GM21423 (cell line): Measurements from ENCODE around the gene COPZ2.

ENCODE experiments used
- ATAC-seq: cut with Tn5 transposase; IDR thresholded peaks from one replicate; pipeline ENCODE4 v1.9.1; 2021; ENCODE audit warnings: mild to moderate bottlenecking, moderate library complexity; ENCODE audit not compliant: unreplicated experiment

The COPZ2 gene

DNA sequence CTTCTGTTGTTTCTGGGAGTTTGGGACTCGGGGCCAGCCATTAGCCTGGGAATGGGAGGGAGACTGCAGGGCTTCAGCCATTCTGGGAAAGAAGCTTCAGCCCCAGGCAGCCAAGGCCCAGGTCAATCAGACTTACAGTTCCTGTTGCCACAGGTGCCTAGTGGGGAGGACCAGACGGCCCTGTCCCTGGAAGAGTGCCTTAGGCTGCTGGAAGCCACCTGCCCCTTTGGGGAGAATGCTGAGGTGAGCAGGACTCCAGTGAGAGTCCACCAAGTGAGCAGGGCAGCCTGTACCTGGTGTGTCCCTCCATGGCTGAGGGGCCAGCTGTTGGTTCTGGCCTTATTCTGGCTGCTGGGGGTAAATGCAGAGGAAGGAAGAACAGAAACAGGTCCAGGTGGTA, 19.3 kb upstream of the COPZ2 start:
- no peak for ATAC-seq

DNA sequence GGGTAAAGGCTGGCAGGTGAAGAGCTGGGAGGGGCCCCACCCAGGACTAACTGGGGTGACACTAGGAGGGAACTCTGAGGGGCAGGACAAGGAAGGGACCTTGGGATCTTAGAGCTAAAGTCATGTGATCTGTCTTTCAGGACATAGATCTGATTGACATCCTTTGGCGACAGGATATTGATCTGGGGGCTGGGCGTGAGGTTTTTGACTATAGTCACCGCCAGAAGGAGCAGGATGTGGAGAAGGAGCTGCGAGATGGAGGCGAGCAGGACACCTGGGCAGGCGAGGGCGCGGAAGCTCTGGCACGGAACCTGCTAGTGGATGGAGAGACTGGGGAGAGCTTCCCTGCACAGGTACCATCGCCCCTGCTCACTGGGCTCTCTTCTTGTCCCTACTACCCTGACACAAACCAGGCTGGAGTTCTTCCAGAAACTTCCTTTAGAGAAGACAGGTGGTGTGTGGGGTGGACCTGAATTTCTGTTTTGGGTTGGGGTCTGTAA, 18.7 kb upstream of the COPZ2 start:
- no peak for ATAC-seq

DNA sequence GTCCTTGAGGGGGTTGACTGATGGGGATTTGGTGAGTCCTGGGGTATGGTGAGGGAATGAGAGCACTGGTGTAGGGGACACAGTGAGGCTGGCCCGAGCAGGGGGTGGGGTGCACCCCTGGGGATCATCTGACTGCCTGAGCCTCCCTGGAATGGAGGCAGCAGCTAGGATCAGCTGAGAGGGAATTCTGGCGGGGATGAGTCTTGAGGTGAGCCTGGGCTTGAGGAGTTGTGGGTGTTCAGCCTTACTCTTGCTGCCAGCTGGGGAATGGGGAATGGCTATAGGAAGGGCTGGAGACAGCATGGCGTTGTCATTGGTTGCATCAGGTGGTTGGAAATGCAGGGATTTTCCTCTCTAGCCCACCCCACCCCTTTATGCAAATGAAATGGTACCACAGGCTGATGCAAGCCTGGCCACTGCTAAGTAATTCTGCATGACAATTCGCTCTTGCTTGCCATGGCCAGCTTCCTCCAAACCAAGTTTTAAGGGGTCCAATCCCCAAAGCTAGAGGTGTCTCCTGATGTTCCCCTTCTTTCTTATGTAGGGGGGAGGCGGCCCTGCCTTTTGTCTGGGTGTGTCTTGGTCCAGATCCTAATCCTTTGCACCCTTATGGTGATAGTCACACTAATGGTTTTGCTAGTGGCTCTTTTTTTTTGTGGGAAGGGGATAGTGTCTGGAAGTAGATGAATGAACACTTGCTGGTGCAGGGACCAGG, 18.1 kb upstream of the COPZ2 start:
- no peak for ATAC-seq

DNA sequence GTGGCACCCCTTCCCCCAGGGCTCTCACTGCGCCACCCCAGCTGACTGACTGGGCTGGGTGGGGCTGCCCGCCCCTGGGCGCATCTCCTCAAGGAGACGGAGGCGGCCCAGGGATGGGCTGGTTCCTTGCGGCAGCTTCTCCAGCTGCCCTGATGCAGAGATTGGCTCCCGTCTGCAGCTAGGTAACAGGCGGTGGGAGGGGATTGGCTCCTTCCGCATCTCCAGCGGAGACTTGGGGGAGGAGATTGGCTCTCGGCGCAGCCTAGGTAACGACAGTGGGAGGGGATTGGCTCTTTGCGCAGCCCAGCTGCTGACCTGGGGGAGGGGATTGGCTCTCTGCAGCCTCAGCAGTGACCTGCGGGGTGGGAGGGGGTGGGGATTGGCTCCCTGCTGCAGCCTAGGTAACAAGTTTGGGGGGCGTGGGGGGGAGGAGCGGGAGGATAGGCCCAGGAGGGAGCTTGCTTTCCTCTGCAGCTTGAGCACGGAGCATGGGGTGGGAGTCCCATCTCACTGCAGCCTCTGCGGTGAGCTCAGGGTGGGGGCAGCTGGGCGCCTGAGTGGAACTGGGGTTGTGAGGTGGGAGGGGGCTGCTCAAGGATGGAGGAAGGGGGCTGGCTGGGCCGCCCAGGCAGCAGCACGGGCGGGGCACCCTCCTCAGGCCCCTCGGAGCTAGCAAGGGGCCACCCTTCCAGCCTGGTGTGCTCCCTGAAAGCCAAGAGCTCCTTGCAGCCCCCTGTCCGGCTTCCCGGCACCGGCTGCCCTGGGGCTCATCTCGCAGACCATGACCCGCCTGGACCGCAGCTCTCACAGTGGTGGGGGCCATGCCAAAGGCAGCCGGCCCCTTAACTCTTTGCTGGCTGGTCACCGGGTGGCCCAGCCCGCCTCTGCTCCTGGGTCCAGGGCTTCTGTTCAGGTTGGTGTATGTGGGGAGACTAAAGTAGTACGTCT, 16.9 kb upstream of the COPZ2 start:
- ATAC-seq = no peak

DNA sequence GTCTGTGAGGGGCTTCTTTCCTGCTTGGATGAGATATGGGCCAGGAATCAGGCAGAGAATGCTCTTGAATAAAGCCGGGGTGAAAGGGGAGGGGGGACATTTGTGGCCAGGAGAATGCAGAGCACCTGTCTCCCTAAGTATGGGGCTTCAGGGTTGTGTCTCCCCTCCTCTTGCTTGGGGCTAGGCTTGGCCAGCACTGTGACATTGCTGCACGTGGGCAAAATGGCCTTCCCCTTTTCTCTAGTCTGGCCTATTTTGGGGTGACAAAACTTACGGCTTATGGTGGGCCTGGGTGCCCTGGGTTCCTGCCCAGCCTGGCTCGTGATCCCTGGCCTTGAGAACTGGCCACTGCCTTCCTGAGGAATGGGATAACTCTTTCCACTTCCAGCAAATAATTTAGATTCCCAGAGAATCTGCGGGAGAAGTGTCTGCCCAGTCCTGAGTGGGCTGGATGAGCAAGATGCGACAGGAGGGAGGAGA, 16.2 kb upstream of the COPZ2 start:
- no peak for ATAC-seq

DNA sequence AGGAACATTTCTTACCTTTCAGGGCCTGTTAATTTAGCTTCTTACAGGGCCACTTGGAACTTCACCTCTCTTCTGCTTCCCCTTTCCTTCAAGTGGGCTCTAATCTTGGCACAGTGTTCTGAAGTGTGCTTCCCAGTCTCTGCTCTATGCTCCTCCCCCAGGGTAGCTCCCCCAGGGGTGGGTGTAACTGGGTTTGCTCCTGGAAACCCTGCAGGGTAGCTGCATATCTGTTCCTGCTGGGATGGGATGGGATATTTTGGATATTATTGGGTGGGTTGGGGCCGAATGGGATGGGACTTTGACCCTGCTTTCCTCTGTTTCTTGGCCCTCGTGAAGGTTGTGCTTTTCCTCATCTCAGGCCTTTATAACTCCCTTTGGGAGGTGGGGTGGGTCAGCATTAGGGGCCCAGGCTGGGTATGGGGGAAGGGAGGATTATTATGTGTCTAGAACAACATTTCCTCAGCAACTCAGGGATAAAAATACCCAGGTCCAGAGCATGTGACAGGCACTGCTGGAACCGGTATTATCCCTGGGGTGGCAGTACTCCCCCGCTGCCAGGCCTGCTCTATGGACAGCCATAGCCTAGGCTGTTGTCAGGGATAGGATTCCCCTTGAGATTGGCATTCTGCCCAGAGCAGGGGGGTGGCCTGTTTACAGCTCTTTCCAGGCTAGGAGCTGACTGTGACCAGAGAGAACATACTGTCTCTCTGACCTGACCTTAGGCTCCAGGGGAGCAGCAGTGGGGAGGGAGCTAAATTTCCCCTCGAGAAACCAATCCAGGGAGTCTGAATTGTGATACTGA, 15.6 kb upstream of the COPZ2 start:
- no peak for ATAC-seq

DNA sequence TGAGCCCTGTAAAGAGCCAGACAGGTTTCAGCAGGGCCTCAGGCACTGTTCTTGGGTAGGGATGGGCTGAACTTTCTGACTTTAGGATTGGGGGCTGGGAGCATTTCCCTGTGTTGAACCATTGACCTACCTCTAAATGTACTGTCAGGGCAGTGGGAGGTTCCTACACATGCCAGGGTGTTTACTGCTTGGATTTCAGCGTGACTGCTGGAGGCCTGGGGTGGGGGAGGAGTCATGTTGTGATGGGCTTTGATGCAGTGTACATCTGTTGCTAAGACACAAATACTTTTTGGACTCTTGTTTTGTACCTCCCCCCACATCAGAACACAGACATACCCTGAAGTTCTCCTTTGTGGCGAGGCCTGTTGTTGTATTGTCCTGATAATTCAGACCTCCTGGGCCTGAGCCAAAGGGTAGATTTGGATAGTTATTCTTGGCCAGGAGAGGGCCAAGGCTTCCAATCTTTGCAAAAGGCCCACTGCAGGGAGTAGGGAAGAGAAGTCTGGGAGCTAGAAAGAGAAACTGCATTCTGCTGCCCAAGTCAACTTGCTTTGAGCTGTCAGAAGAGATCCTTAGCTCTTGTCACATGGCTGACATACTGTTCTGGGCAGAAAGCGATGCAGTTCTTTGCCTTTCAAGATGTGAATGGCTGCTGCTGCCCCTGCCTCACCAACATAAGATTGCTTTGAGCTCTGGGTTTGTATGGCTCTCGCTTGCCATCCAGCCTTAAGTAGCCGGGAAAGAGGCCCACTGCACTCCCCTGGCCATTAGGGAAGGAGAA, 14.3 kb upstream of the COPZ2 start:
- no peak for ATAC-seq

DNA sequence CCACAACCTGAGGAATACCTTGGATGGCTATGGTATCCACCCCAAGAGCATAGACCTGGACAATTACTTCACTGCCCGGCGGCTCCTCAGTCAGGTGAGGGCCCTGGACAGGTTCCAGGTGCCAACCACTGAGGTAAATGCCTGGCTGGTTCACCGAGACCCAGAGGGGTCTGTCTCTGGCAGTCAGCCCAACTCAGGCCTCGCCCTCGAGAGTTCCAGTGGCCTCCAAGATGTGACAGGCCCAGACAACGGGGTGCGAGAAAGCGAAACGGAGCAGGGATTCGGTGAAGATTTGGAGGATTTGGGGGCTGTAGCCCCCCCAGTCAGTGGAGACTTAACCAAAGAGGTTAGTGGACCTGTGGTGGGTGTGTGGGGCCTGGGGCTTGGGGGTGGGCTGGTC, 13.7 kb upstream of the COPZ2 start:
- no peak for ATAC-seq

DNA sequence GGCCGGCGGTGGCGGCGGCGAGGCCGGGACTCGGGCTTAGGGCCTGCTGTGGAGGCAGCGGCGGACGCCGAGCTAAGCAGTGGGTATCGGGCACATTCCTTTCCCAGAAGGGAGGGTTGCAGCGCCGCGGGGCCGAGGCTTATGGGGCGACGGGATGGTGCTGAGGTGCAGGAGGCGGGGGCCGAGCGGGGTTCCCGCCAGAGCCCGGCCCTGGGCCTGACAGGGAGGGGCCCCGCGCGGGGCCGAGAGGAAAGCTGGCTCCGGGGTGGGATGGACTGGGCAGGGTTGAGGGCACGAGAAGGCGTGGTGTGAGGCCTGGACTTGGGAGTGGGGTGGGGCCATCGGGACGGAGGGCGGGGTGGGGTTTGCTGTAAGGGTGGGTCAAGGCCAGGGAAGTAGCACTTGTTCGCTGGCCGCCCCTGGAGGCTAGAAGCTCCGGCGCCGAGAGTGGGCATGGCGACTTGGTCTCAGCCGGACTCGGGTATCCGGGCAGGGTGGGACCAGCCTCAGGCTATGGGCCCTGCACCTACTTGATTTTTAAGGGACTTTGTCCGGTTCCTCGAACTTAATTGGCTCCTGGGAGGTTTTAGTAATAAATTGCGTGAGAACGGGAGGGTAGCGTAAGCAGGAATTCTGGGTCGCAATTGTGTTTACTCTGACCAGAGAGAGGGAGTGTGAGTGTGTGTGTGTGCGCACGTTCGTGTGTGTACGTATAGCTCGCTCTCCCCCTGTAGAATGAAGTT, 11.0 kb upstream of the COPZ2 start:
- peak; percentile 31 for ATAC-seq

DNA sequence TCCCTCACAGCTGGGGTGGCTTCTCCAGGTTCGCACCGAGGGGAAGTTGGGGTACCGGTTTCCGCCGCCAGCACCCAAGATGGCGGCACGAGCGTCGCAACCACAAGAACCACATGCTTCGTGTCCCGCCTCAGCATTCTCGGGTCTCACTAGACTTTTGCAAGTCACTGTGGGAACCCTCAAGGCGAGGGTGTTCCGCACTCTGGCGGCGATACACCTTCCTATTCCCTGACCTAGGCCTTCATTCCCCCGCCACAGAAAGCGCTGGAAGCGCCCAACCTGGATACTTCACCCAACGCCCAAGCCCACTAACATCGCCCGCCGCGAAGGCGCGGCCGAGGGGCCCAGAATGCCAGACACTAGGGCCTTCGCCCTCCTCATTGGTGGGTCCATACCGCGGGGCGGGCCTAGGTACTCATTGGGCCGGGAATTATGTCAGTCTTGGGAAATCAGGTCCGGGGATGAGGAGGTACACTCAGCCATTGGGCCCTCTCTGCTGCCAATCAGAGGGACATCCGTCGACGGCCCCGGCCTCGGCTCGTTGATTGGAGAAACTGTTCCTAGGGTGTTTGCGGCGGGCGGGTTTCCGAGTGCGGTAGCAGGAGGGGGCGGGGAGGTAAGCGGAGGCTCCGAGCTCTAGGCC, 10.3 kb upstream of the COPZ2 start, which contains the start of gene NFE2L1:
Gene NFE2L1, plus strand, starts transcription at position 619 of the 643 bp plus-strand sequence. CDS start 2,760 bp downstream, outside the sequence.
- ATAC-seq = peak; percentile 90

DNA sequence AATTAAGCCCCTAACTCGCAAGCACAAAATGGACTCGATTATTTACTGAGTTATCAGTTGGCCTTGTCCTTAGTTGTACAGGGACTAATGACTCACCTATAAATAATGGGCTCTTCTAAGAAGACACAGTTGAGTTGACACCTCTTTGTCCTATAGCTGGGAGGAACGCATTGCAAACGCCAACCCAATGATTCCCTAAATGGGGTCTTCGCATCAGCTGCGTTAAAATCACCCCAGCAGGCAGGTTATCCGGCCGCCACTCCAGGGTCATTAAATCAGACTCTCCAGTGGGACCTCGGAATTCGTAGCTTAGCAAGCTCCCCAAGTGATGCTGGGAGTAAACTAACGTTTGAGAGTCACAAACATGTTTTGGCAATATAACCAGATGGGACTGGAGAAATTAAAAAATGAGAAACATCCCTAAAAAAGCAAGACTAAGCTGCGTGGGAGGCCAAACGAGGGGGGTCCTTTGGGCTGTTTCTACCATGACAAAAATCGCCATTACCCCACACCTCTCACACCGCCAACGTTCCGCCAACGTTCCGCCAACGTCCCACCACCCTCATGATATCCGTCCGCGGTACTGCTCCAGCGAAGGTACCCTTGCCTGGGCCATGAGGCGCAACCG, 9.6 kb upstream of the COPZ2 start:
- no peak for ATAC-seq

DNA sequence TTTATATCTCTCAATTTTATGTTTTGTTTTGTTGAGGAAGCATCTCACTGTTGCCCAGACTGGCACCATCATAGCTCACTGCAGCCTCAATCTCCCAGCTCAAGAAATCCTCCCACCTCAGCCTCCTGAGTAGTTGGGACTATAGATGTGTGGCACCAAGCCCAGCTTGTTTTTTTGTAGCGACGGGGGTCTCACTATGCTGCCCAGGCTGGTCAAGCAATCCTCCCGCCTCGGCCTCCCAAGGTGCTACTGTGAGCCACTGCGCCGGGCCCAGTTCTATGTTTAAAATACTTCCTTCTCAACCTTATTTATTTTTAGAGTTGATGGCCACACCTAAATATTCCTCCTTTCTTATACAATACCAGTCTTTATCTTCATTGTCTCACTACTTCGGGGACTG, 8.7 kb upstream of the COPZ2 start:
- ATAC-seq = no peak

DNA sequence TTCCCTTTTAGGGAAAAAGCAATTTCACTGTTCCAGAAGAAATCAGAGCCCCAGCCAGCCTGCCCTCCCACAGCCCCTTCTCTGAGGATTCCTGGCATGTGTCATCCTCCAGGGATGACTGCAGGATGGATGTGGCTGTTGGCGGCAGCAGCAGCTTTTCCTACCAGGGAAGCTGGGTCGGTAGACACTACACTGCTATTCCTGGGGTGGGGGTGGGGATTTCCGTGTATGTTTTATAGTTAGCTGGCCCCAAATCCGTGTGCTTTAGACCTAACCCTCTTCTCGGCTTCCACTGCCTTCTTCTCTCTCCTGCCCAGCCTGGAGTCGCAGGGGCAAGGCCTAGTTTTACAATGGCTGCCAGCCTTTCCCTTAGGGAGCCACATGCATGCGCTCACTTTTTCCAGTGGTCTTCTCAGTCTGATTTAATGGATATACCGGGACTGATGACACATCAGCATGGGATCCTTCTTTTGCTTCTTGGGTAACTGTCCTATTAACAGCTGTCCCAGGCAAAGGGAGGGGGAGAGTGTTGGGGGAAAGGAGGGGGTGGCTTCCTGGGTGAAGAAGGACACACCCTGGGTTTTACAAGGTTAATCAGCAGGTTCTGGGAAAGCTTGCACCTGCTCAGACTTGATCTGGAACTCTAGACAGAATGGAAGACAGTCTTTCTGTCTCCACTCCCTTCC, 7.9 kb upstream of the COPZ2 start:
- ATAC-seq = no peak

DNA sequence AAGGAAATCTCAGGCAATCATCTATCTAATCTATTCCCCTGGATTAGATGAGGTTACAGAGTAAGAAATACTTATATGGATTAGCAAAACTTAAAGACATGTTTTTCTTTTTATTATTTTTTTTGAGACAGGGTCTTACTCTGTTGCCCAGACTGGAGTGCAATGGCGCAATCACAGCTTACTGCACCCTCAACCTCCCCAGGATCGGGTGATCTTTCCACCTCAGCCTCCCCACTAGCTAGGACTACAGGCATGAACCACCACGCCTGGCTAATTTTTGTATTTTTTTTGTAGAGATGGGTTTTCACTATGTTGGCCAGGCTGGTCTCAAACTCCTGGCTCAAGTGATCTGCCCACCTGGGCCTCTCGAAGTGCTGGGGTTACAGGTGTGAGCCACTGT, 7.3 kb upstream of the COPZ2 start:
- no peak for ATAC-seq

DNA sequence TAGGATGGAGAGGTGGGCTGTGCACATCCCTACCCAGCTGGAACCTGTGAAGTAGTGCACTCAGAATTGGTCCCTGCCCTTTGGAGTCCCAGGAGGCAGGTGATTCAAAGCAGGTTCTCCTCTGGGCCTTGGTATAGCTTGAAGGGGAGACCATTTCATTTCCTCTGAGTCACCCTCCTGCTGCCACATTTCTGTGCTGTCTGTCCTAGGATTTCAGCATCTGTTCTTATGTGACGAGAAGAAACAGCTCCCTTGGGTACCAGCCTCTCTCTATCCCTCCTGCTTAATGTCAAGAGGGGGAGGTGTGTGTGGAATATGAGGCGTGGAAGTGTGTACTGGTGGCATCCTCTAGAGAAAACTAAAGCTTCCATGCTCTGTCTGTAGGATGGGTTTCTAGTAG, 5.6 kb upstream of the COPZ2 start:
- ATAC-seq = no peak

DNA sequence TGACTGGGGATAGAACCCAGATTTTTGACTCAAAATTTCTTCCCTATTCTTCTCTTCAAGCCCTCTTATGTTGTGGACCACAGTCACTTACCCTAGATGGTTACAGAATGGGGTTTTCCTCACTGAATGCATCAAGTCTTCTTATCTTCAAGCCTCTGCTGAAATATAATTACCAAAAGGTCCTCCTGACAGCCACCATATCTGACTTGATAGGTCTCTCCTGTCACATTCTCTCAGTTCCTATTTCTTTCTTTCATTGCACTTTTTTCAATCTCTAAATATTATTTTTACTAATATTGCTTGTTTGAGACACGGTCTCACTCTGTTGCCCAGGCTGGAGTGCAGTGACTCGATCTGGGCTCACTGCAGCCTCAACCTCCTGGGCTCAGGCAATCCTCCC, 1.1 kb upstream of the COPZ2 start:
- ATAC-seq = no peak

DNA sequence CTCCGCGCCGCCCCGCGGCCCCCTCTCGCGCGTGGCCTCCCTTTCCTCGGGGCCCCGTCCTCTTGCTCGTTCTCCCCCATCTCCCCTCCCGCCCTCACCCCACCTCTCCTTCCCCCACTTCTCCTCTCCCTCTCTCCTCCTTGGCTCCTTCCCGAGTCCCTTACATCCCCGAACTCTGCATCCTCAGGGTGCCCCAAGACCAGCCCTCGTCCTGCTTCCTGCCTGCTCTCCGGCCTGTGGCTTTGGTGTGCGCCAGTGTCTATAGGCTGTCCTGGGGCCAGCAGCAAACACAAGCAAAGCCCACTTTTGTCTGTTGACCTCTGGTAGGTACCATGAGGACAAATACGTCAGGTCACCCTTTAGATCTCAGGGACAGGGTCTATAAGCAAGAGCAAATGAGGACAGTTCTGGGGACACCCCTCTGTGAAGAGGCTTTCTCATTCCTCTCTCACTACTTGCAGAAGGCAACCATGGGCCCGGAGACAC, 284 bp upstream of the COPZ2 start:
- ATAC-seq = no peak

DNA sequence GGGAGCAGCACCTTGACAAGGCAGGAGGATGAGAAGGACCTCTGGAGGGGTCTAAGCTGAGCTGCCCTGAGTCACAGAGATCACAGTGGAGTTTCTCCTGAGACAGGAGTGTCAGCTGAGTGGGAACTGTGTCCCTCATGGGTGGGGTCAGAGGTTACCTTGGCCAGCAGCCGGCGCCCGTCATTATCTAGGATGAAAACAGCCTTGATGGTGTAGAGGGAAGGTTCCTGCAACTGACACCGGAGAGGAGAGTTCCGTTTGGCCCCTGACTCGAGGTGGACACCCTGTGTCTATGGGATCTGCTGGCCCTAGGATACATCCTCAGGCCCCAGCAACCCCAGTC, 933 bp downstream of the COPZ2 start:
- no peak for ATAC-seq
